HG03558 (cell line): Measurements from ENCODE around the gene LRRC28.
"Not testable (repeated sequence)": the region's sequence is repeated elsewhere in the genome, so short reads cannot be mapped to it uniquely, and the experiment has no call there.

ENCODE experiments used
- ATAC-seq: cut with Tn5 transposase; IDR thresholded peaks from one replicate; pipeline ENCODE4 v1.9.1; 2021; ENCODE audit warnings: moderate number of reproducible peaks; ENCODE audit not compliant: unreplicated experiment; ENCODE audit errors: extremely low read depth

Gene LRRC28

GRCh38 chr15:99385865-99386264, 134.6 kb downstream of the LRRC28 start:
- no peak for ATAC-seq

- no peak for ATAC-seq
These were observed 135.1 kb downstream of the LRRC28 start for GRCh38 chr15:99386391-99386790.

GRCh38 chr15:99387421-99388168, 136.3 kb downstream of the LRRC28 start:
- no peak for ATAC-seq

- no peak for ATAC-seq
These were observed 139.4 kb downstream of the LRRC28 start for GRCh38 chr15:99390667-99391066.

- ATAC-seq = no peak
These were observed 142.4 kb downstream of the LRRC28 start for GRCh38 chr15:99393641-99394040.

GRCh38 chr15:99396375-99396774, 145.1 kb downstream of the LRRC28 start:
- ATAC-seq = no peak

GRCh38 chr15:99399061-99399460, 147.8 kb downstream of the LRRC28 start:
- ATAC-seq = no peak

- no peak for ATAC-seq
These were observed 148.3 kb downstream of the LRRC28 start for GRCh38 chr15:99399618-99400017.

GRCh38 chr15:99401216-99401615, 149.9 kb downstream of the LRRC28 start:
- ATAC-seq = not testable (repeated sequence)

GRCh38 chr15:99402014-99402729, 150.9 kb downstream of the LRRC28 start:
- ATAC-seq = no peak

GRCh38 chr15:99403597-99403996, 152.3 kb downstream of the LRRC28 start:
- no peak for ATAC-seq

- ATAC-seq = no peak
These were observed 153.2 kb downstream of the LRRC28 start for GRCh38 chr15:99404454-99404853.

GRCh38 chr15:99406120-99406519, 154.8 kb downstream of the LRRC28 start:
- no peak for ATAC-seq

- ATAC-seq = no peak
These were observed 155.6 kb downstream of the LRRC28 start for GRCh38 chr15:99406716-99407487.

GRCh38 chr15:99407716-99408115, 156.4 kb downstream of the LRRC28 start:
- ATAC-seq = no peak

- ATAC-seq = no peak
These were observed 157.2 kb downstream of the LRRC28 start for GRCh38 chr15:99408236-99409096.

GRCh38 chr15:99409097-99409473, 157.8 kb downstream of the LRRC28 start:
- ATAC-seq = no peak

- no peak for ATAC-seq
These were observed 158.3 kb downstream of the LRRC28 start for GRCh38 chr15:99409560-99409959.

GRCh38 chr15:99410477-99410876, 159.2 kb downstream of the LRRC28 start:
- no peak for ATAC-seq

GRCh38 chr15:99411234-99411633, 160.0 kb downstream of the LRRC28 start:
- no peak for ATAC-seq
